ENCODE data around the gene TSSK3. TPM values are rescaled to one million over a fixed set of nuclear protein-coding genes. Genes with fewer than 3 reads are reported as not detected.

Gene TSSK3
- total RNA-seq, 2 donors from 2014 or later = 1.8 to 12.2 TPM

DNA sequence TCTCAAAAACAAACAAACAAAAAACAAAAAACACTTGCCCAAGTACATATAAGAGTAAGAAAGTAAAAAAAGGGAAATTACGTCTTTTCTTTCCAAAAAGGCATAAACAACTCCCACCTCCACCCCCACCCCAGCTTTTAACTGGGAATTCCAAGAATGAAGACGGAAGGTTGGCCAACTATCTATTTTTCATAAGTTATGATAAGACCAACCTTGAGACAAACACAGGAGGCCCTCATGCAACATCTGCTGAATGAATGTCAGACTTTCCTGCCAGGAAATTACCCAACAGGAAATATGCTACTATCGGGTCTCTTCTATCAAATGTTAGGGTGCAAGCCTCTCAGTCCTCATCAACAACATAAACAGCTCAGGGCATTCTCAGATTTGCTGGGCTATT lies 30.0 kb downstream of the TSSK3 start:
- WGBS, 2 donors = 43 to 47% methylated on average over 3 of the region's 3 CpGs
- no peak for DNase-seq
- Histone ChIP-seq H3K36me3 (replicated peaks in 1 of 2; ENCODE audit: insufficient read depth in 1 of 2, low read depth in 2 of 2) (peaks cover 0 to 11% of the 10 kb centered on the region in 2 donors), H3K4me3 (no peak overlapping the region), H3K9me3 (no peaks in the 10 kb centered on the region), H3K4me1 (peaks cover 29% of the 10 kb centered on the region), H3K27ac (no peak overlapping the region), H3K27me3 (no peaks in the 10 kb centered on the region)
- ATAC-seq = no peak
- intact Hi-C loops (cut with DNase I) = no loop called here
- TF ChIP-seq POLR2A (IDR thresholded peaks at IDR 0.05) = no peak
- TF ChIP-seq, protein P1, sequence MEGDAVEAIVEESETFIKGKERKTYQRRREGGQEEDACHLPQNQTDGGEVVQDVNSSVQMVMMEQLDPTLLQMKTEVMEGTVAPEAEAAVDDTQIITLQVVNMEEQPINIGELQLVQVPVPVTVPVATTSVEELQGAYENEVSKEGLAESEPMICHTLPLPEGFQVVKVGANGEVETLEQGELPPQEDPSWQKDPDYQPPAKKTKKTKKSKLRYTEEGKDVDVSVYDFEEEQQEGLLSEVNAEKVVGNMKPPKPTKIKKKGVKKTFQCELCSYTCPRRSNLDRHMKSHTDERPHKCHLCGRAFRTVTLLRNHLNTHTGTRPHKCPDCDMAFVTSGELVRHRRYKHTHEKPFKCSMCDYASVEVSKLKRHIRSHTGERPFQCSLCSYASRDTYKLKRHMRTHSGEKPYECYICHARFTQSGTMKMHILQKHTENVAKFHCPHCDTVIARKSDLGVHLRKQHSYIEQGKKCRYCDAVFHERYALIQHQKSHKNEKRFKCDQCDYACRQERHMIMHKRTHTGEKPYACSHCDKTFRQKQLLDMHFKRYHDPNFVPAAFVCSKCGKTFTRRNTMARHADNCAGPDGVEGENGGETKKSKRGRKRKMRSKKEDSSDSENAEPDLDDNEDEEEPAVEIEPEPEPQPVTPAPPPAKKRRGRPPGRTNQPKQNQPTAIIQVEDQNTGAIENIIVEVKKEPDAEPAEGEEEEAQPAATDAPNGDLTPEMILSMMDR (IDR thresholded peaks at IDR 0.05) = no peak

DNA sequence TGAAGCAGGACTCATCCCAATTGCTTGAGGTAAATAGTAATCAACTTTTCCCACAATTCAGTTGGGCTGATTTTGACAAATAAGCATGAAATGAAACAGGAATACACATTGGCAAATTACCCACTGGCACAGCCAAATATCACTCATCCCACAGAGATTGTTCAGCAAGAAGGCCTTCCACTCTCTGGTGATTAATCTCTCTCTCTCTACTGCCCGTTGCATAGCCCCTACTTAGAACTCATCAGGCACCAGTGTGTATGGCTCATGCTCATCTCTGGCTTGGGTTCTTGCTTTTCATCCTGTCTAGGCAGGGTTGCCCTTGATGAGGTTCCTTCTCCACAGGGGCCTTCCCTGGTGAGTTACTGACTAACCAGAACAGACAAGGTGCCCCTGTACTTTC lies 30.8 kb downstream of the TSSK3 start:
- H3K9me3 ChIP-seq = no peaks in the 10 kb centered on the region
- 50 to 69% methylated on average over 1 of the region's 1 CpG for WGBS, 2 donors
- DNase-seq (no peak), ATAC-seq (no peak)
- H3K27me3 ChIP-seq = no peaks in the 10 kb centered on the region
- no peak for TF ChIP-seq POLR2A (IDR thresholded peaks at IDR 0.05)
- TF ChIP-seq, protein P1 (IDR thresholded peaks at IDR 0.05) = no peak
- H3K36me3 ChIP-seq (replicated peaks in 1 of 2; ENCODE audit: insufficient read depth in 1 of 2, low read depth in 2 of 2) = peaks cover 0 to 8% of the 10 kb centered on the region in 2 donors
- H3K27ac ChIP-seq = peak overlapping the region in 1 of 4 donors; percentile 90
- no peak overlapping the region for H3K4me3 ChIP-seq
- intact Hi-C loops (cut with DNase I) = no loop called here
- peaks cover 29% of the 10 kb centered on the region for H3K4me1 ChIP-seq

DNA sequence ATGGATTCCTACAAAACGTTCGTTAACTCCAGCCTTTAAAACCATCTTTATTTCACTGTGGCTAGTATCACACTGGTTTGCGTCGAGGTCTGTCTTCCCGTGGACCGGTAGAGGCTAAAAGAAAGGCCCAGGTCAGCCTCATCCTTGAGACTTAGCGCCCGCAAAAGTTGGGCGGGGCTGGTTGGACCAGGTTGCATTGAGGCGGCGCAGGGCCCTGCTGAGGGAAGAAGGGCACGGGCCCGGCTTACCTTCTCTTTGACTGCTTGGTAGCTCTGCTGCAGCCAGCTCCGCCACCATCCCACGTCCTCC lies 31.4 kb downstream of the TSSK3 start:
- intact Hi-C loops (cut with DNase I) = no loop called here
- DNase-seq = peak; percentile 52 to 64 (median 54)
- Histone ChIP-seq H3K9me3 (no peaks in the 10 kb centered on the region), H3K36me3 (replicated peaks in 1 of 2; ENCODE audit: insufficient read depth in 1 of 2, low read depth in 2 of 2) (peaks cover 0 to 7% of the 10 kb centered on the region in 2 donors), H3K4me1 (peaks cover 29% of the 10 kb centered on the region), H3K4me3 (peak overlapping the region; percentile 67 to 97), H3K27me3 (no peaks in the 10 kb centered on the region), H3K27ac (peak overlapping the region; percentile 90 to 97 (median 91))
- WGBS, 2 donors = 0 to 2% methylated on average over 15 of the region's 15 CpGs
- peak; percentile 17 for ATAC-seq
- no peak for TF ChIP-seq POLR2A (IDR thresholded peaks at IDR 0.05)
- TF ChIP-seq, protein P1 (IDR thresholded peaks at IDR 0.05) = no peak

DNA sequence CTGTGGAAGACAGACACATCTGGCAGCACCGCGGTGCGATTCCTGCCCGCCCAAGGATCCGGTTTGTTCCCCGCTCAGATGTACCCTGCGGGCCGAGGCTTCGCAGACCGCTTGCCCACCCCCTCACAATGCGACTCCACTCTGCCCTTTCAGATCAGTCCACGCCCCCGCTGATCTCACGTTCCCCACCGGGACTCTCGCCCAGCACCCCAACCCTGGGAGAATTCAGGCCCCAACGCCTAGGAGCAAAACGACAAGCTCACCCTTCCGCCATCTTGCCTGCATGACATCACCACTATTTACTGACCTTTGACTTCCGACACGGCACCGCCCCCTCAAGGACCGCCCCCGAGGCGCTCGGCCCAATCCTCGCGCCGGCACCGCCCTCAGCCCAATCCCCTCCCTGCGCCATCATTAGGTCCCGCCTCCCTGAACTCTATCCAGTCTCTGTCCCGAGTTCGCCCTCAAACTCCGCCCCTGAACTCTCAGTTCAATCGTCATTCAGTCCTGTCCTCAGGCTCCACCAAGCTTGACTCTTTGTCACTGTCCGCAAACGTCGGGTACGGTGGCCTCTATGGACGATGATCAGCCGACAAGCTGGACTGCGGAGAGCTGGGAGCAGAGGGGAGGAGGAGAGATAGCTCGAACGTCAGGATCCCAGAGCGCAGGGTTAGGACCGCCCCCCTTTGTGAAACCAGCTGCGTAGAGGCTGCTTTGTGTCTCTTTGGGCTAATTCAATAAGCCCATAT lies 32.0 kb downstream of the TSSK3 start, which contains the start of gene BSDC1:
Gene BSDC1, minus strand, starts transcription at position 301 of the 749 bp plus-strand sequence. Its CDS starts 27 bp downstream, at position 274.
- Histone ChIP-seq H3K27me3 (no peaks in the 10 kb centered on the region), H3K9me3 (no peaks in the 10 kb centered on the region), H3K36me3 (replicated peaks in 1 of 2; ENCODE audit: insufficient read depth in 1 of 2, low read depth in 2 of 2) (peaks cover 0 to 6% of the 10 kb centered on the region in 2 donors), H3K4me1 (peaks cover 29% of the 10 kb centered on the region), H3K27ac (peak within 1 kb of the TSS; percentile 90 to 97 (median 91)), H3K4me3 (peak within 1 kb of the TSS; percentile 67 to 97)
- intact Hi-C loops (cut with DNase I) = no loop called here
- peak; percentile 97 for ATAC-seq
- TF ChIP-seq POLR2A (IDR thresholded peaks at IDR 0.05) = peak; percentile 89 to 96 (median 96)
- TF ChIP-seq, protein P1 (IDR thresholded peaks at IDR 0.05) = no peak
- peak; percentile 99 for DNase-seq
- 0 to 1% methylated on average over 34 to 48 of the region's 48 CpGs for WGBS, 2 donors
